GM21717 (cell line): ENCODE data around the gene PAQR5.
"Not testable (repeated sequence)": the region's sequence is repeated elsewhere in the genome, so short reads cannot be mapped to it uniquely, and the experiment has no call there.

Source experiments
- ATAC-seq: cut with Tn5 transposase; IDR thresholded peaks from one replicate; pipeline ENCODE4 v1.9.1; 2021; ENCODE audit warnings: mild to moderate bottlenecking, moderate library complexity; ENCODE audit not compliant: unreplicated experiment

The PAQR5 gene

DNA sequence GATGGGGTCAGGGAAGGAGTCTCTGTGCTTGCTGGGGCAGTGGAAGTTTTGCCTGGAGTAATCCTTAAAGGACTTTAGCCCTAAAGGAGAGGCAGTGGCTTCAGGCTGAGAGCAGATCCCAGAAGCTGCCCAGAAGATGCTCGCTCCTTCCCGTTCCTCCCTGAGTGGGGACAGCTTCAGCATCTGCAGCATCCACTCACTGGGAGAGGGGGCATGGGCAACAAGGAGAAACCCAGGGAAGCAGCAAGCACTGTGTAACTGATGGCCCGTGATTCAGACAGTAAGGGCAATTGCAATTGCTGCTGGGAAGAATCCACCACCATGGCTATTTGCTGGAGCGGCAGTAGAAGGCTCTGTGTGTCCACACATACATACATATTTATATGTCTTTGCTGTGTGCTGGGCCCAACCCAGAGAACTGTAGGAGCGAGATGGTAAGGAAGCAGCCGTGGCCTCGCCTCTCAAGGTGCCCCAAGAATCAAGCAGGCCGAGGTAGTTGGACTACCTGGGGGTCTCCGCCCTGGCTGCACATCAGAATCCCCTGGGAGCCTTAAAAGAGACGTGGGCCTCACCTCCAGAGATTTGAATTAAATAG is 5.8 kb upstream of the PAQR5 start:
- no peak for ATAC-seq

DNA sequence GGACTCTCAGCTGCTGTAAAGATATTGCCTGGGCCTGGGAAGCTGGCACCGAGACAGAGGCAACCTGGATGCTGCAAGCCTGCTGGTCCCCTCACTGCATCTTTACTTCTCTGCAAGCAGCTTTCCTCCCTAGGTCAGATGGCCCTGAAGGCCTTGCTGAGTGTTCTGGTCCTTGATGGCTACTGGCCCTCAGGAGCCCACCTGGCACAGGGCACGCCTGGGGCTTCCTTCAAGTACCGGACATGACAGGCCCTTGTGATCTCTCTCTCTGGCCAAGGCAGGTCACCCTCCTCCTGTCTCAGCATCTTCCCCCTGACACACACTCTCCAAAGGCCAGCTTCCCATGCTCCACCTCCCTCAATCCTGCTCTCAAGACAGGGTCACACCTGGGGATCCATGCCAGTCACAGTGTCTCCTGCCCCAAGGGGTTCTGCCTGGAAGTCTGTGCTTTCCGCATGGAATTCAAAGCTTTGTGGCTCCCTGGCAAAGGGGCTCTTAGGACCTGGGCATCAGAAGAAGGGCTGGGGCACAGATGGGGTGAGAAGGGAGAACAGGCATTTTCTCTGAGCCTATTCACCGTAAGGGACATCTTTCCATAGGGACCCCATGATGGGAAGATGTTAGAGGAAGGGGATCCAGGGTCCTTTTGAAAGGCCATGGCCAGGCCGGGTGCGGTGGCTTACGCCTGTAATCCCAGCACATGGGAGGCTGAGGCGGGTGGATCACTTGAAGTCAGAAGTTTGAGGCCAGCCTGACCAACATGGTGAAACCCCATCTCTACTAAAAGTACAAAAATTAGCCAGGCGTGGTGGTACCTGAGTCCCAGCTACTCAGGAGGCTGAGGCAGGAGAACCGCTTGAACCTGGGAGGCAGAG is 4.7 kb upstream of the PAQR5 start:
- ATAC-seq = no peak

DNA sequence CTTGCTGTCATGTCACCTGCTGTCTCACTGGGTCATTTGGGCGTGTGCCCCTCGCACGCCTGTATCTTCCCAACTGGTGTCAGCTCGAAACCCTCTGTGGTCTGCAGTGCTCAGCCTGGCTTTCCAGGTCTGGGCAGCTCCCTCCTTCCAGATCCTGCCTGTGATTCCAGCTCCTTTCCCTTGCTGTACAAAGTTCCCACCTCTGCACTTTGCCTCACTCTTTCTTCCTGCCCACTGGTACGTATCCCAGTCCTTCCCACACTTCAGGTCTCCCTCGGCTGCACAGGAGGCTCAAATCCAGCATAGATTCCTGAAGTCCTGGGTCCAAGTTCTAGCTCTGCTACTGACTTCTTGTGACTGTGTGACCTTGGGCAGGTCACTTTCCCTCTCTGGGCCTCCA is 2.1 kb upstream of the PAQR5 start:
- ATAC-seq = no peak

DNA sequence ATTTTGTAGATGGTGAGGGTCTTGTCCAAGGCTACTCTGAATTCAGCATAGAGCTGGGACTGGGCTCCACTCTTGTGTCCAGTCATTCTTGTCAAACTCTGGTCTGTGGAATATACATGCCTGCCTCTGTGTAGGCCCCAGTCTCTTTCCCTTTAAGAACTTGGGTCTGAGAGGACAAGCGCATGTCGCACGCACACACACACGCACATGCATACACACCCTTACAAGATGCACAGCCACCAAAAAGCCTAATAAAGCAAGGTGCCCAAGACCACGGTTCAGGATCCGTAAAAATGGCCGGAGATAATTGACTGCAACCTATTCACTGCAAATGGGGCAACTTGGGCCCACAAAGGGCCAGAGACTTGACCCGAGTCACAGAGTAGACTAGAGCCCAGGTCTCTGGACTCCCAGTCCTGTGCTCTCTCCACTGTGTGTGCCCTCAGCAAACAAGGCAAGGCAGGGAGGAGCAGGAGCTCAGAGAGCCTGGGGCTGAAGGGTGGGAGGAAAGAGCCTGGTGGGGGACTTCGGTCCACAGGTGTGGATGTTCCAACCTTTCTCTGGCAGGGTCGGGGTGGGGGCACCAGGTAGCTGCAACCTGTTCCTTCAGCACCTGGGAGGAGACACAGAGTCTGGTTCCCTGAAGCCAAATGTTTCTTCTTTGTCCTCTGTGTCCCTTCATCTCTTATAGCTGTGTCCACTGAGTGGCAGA is 914 bp upstream of the PAQR5 start:
- ATAC-seq = no peak

DNA sequence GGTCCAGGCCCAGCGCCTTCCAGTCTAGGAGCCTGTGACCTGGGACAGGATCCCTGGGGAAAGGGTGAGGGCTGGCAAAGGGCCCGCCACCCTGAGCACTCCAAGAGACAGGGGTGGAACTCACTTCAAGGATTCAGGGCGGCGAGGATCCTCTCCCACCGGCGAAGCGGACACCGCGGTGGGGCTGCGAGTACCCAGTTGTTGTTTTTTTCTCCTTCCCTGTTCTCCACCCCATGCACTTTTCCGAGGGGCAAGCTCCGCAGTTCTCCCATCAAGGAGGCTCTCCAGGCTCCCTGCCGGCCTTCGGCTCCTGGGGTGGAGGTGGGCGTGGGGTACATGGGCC is 387 bp upstream of the PAQR5 start:
- ATAC-seq = no peak

DNA sequence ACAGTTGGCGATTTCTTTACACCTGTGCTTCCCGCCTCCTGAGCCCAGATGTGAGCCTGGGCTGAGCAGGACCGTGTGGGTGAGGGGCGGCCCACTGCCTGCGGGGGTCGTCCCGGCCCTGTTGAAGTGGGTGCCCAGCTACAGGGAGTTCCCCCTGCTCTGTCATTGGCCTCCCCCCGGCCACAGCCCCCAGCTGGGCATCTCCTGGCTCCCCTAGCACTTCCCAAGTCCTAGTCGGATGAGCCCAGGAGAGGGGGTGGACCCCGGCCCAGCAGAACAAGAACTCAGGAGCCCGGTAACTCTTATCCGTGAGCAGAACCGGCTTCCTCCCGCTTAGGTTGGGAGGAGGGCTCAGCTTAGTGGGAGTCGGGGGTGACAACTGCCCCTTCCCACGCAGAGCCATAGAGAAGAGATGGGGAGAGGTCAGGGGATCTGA is 757 bp downstream of the PAQR5 start:
- ATAC-seq = no peak

DNA sequence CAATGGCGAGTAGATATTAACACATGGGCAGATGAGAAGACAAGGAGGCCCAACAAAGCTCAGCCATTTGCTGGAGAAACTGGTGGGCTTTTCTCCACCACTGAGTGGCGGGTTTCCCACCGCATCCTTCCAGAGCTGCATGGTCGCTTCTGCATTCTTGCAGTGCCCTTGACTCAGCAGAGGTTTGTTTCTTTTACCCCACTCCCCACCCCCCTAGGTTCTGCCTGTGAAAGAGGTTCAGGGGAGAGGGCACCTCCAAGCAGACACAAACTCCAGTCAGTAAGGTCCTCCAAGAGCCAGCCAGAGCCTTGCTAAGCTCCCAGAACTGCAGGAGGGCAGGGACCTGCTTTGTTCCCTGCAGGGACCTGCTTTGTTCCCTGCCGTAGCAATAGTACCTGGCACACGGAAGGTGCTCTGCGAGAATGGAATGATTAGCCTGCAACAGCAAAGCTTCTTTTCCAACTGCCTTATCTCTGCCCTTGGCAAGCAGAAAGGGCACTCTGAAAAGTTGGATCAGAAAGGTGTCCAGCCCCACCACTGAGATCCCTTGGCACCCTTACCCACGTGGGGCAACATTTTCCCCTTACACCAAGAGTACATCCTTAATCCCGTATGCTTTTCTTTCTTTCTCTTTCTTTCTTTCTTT is 1.4 kb downstream of the PAQR5 start:
- no peak for ATAC-seq

DNA sequence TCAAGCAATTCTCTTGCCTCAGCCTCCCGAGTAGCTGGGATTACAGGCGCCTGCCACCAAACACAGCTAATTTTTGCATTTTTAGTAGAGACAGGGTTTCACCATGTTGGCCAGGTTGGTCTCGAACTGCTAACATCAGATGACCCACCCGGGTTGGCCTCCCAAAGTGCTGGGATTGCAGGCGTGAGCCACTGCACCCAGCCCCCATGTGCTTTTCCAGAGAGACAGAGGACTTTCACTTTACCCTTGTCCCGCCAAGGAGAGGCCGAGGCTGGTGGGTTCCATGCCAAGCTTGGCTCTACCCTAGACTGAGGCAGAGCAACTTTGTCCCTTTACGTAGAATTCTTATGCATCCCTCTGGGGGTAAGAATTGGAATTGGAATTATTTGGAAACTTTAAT is 2.4 kb downstream of the PAQR5 start:
- not testable (repeated sequence) for ATAC-seq

DNA sequence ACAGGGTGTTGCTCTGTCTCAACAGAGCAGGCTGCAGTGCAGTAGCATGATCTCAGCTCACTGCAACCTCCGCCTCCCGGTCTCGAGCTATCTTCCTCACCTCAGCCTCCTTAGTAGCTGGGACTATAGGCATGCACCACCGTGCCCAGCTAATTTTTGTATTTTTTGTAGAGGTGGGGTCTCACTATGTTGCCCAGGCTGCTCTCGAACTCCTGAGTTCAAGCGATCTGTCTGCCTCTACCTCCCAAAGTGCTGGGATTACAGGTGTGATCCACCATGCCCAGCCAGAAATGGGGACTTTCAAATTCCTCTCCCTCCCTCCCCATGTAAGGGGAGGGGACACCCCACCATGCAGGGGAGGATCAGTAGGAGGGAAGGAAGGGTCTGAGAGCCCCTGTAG is 3.4 kb downstream of the PAQR5 start:
- not testable (repeated sequence) for ATAC-seq

DNA sequence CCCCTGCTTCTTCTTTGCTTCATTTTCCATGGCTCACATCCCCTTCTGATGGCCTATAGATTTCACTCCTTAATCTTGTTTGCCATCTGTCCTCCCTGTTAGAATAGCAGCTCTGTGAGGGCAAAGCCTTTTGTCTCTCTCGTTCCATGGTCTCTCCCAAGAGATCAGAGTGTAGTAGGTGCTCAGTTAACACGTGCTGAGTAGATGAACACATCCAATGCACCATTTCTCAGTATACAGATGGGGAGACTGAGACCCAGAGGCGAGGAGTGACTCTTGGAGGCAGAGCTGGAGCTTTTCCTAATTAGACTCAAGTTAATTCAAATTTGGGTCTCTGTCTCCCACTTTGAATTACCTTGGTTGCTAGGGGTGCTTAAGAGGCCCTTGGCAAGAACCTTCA is 4.2 kb downstream of the PAQR5 start:
- no peak for ATAC-seq

DNA sequence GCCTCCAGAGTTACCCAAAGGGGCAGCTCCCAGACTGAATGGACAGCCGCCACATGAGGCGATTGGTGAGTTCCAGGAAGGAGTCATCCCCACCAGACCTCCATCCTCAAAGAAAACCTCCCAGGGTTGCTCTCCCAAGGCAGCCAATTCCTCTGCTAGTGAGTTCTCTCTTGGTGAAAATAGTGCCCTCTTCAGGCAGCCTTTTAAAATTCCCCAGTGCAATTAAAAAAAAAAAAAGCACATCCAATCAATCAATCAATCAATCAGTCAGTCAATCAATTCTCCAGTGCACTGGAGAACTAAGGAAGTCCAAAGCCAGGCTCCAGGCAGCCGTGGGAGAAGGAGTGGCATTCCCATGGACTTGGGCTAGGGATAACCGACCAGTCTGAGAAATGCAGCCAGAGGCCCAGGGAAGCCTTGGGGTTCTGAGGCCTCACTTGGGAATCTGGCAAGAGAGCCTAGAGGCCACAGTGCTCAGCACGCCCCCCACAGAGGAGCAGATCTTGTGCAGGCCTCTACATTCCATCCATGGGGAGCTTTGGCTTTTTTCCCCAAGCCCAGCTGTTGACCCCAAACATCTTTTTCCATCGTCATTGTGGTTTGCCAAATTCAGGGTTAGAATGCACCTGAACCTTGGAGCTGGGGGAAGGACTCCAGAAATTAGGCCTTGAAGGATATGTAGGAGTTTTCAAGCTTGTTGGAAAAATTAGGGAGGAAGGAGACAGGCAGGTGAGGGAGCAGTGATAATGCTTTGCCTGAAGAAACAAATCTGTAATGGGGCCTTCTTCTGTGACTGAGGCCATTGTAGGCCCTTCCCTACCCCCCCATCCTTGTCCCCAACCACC is 4.8 kb downstream of the PAQR5 start:
- ATAC-seq = no peak

DNA sequence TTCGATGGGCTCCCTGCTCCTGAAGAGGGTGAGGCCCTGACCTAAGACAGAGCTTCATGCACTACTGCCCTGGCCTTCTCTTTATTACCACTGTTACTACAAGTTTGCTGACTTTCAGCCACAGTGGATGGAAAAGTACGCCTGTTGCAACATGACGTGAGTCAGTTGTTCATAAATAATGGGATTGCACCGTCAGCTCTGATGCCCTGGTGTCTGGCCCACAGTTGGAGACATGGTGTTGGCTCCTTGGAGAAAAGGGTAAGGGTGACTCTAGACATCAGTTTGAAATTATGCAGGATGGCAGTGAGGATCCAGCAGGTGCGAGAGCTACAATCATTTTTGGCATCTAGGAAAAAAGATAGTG is 5.5 kb downstream of the PAQR5 start:
- ATAC-seq = no peak

DNA sequence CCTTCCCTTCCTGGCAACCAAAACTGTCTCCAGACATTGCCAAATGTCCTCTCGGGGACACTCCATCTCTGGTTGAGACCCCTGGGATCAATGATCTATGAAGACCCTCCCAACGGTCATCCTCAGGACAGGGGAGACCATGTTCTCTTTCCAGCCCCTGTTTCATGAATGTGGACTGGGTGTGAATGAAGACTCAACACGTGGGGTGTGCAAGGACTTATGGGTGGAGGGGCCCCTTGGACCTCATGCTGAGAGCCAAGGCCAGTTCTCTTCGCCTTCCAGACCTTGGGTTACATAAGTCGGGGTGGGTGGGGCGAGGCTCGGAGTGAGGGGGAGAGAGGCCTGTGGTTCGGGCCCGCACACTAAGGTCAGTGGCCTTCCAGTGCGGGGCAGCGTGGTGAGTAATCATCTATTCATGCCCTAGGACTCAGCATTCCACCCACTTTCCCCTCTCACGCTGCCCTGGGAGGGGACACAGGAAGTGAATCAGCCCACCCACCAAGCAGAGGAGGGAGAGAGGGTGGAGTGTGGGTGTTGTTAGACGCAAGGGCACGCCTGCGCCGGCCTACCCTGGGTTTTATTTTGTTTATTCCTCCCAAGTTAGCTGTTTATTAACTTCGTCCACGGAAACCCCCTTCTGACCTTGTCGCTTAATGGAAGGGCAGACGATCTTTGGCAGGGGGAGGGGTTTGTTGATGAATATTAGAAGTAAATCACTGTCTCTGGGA is 6.7 kb downstream of the PAQR5 start:
- ATAC-seq = no peak

DNA sequence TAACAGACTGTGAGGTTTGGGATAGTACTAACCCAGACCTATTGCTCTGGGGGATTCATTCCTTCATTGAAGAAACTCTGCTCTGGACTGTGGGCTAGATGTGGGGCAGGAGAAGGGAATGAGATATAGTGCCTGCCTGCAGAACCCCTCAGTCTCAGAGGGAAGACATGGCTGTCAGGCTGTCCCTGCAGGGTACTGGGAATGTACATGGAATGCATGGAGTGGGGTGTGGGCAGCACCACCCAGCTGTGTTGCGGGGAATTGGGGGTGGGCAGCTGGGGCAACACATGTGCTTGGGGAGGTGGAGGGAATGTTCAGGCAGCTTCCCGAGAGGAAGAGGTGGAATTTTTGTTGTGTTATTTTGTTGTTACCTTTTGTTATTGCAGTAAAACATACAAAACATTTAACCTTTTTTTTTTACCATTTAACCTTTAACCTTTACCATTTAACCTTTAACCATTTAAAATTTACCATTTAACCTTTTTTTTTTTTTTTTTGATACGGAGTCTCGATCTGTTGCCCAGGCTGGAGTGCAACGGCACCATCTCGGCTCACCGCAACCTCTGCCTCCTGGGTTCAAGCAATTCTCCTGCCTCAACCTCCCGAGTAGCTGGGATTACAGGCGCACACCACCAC is 7.3 kb downstream of the PAQR5 start:
- no peak for ATAC-seq

DNA sequence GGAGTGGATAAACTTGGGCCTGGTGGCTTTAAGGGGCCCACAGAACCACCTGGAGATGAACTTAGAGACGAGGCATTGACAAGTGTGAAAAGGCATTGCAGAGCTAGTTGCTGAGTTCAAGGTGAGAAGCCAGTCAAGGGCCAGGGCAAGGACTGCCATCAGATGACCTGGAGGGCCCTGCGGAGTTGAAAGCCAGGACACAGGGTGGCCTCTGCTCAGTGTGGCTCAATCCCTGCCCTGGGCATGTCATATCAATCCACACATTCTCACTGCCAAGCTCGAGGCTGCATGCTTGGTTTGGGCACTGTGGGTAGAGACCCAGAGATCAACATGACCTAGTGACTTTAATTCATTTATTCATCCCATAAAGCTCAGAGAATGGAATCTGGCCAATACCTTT is 9.2 kb downstream of the PAQR5 start:
- ATAC-seq = no peak

DNA sequence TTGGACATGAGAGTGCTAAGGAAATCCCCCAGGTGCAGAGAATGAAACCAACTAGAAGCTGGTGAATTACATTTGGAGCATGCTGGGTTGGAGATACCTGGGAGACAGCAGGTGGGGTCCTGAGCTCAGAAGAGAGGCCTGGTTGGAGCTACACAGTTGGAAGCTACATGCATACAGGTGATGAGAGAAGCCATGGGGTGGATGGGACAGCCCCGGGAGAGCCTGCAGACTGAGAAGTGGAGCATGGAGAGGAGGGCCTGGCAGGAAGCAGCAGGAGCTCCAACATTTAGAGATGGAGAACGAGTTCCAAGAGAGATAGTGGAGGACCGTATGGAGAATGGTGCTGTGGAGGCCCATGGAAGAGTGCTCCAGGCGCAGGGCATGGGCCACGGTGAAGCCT is 10.2 kb downstream of the PAQR5 start:
- no peak for ATAC-seq

DNA sequence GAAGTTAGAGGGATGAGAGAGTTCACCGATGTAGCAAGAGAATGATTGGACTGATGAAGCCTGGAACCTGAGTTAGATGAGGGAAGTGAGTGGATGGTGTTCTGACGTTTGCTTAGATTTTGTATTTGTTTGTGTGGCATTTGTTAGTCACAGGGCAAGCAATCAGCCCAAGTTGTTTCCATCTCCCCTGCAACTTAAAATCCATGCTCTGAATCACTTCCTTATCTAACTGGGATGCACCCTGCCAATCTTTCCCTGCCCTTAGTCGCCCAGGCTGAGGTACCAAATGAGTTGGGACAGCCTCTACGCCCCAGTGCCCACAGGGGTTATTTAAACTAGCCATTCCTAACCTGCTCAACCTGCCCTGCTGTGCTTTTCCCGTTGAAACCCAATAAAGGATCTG is 12.6 kb downstream of the PAQR5 start:
- no peak for ATAC-seq

DNA sequence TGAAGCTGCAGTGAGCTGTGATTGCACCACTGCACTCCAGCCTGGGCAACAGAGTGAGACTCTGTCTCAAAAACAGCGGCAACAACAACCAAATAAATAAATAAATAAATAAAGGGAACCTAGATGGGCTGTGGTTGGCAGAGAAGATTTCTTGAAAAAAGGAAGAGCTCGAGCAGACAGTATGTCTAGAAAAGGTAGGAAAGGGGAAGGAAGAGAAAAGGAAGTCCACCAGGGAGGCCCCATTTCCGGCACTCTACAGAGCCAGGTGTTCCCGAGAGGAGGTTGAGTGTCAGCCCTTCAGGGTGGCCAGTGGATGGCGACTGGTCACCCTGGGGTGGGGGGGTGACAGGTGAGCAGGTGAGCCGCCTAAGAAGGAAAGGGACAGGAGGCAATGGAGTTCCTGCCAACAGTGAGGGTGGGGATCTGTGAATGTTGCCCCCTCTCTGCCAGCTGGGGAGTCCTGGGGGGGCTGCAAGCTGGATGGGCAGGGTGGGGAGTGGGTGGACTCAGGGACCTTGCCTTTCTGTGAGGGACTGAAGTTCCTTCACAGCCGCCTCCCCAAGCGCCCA is 14.8 kb downstream of the PAQR5 start:
- ATAC-seq = no peak

DNA sequence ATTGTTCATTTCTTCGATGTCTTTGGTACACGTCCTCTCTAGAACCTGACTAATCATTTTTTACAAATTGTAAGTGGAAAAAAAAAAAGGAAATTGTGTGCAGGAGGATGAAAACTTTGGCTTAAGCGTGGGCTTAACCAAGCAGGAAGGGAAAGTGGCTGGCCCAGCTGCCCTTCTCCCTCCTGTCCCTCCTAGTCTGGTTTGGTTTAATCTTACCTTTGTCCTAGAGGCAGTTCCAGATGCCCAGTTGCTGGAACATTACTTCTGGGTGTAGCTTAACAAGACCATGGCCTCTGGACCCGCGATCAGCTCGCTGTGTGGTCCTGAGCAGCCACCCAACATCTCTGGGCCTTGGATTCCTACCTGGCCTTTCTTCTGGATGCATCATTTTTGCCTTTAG is 15.4 kb downstream of the PAQR5 start:
- no peak for ATAC-seq
